Activated T-cell treated with anti-CD3 and anti-CD28 coated beads for 4 hours (primary cell): ENCODE measurements around the gene LDHA.
"Not testable (repeated sequence)": the region's sequence is repeated elsewhere in the genome, so short reads cannot be mapped to it uniquely, and the experiment has no call there.

Experiments
- DNase-seq: peaks from one replicate; pipeline ENCODE4 v3.0.0-alpha.2; 2020

The LDHA gene

DNA sequence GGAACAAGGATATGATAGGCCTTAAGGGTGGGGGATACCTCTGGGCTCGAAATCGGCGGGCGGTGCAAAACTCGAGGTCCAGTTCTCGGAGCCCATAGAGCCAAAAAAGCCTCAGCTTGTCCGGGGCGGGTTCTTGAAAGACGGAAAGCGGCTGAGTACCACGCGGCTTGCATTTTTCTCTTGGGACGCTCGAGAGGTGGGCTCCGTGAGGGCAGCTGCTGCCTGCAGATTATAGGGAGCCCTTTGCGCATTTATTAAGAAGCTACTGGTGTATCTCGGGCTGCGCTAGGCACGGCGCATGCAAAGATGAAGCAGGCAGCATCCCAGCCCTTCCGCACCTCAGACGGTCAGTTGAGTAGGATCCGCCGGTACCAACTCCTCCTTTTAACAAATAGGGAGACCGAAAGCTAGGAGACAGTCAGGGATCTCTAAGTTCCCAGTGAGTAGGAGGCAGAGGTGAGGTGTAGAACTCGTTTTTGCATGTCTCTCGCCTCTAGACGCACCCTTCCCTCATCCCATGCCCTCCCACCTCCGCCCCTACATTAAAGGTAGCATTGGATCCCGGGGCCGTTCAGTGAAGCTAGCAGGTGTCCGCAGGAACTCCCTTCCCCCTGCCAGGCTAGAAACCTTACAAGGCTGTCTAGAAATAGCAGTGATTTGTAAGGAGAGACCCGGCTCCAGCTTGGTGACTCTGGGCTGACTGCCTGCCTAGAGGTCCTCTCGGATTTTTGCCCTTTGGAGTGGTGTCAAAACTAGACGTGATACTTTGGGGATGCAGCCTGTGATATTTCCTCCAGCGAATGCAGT, 768 bp downstream of the LDHA start:
- DNase-seq = peak; percentile 14

- peak; percentile 90 for DNase-seq
Observed at GRCh38 chr11:18395735-18396504, 1.6 kb downstream of the LDHA start.

DNA sequence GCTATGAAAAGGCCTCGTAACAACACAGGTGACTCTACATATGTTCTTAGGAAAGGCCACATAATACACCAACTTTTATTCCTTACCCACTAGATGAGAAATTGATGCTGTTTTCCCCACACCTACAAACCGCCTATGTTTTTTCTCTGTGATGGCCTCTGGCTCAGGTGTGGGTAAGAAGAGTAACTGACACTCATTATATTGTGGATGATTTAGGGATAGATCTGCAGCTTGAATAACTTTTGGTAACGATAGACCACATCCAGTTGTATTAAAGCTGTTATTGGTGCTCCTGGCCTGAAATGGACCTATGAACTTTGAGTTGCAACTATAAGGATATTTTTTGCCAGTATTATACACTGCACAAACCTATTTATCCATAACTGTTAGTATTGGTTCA, 3.6 kb downstream of the LDHA start:
- DNase-seq = no peak

GRCh38 chr11:18401077-18401476, 6.7 kb downstream of the LDHA start:
- not testable (repeated sequence) for DNase-seq

DNA sequence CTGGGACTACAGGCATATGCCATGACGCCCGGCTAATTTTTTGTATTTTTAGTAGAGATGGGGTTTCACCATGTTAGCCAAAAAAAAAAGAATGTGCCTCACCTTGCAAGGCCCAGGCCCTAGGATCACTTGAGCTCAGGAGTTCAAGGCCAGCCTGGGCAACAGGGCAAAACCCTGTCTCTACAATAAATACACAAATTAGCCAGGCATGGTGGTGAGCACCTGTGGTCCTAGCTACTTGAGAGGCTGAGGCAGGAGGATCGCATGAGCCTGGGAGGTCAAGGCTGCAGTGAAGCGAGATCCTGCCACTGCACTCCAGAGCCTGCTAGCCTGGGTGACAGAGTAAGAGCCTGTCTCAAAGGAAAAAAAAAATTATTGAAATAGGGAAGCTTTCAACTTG, 9.7 kb downstream of the LDHA start:
- no peak for DNase-seq

DNA sequence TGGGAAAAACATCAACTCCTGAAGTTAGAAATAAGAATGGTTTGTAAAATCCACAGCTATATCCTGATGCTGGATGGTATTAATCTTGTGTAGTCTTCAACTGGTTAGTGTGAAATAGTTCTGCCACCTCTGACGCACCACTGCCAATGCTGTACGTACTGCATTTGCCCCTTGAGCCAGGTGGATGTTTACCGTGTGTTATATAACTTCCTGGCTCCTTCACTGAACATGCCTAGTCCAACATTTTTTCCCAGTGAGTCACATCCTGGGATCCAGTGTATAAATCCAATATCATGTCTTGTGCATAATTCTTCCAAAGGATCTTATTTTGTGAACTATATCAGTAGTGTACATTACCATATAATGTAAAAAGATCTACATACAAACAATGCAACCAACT, 13.0 kb downstream of the LDHA start:
- not testable (repeated sequence) for DNase-seq

DNA sequence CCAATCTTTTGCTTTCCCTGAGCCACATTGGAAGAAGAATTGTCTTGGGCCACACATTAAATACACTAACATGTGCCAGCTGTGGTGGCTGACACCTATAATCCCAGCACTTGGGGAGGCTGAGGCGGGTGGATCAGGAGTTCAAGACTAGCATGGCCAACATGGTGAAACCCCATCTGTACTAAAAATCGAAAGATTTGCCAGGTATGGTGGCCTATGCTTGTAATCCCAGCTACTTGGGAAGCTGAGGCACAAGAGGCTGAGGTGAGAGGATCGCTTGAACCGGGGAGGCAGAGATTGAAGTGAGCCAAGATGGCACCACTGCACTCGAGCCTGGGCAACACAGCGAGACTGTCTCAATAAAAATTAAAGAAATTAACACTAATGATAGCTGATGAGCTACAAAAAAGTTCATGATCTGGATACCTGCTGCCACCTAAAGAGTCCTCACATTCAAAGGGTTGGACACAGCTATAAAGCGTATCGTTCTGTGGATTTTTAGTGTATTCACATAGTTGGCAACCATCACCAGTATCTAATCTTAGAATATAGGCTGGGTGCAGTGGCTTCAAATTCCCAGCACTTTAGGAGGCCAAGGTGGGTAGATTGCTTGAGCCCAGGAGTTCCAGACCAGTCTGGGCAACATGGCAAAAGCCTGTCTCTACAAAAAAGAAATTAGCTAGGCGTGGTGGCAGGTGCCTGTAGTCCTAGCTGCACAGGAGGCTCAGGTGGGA, 14.4 kb downstream of the LDHA start:
- DNase-seq = no peak

DNA sequence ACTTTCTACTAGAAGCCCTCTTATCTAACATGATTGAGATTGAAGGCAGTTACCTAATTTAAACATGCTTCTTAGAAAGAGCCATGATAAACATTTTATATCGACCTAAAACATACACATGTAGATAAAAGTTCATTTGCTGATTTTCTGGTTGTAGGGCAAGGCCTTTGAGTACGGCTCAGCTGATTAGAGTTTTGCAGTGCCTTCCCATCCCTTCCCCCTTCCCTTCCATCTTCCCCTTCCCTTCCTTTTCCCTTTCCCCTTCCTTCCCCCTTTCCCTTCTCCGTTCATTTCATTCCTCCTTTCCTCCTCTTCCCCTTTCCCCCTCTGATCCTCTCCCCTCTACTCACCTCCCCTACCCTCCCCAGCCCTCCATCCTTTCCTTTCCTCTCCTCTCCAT, 22.1 kb downstream of the LDHA start:
- no peak for DNase-seq

DNA sequence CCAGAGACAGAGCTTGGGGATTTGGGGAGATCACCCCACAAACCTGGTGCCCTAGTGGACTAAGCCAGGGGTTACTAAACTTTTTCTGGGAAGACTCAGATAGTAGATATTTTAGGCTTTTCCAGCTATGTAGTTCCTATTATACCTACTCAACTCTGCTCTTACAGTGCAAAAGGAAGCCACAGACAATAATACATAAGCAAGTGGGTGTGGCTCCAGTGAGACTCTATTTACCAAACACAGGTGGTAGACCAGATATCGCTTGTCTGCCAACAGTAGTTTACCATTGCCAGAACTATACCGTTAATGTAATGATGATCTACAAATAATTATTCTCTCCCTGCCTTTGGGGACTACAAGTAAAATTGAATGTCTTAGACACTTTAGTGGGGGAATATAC, 24.7 kb downstream of the LDHA start:
- no peak for DNase-seq

GRCh38 chr11:18420067-18420466, 25.7 kb downstream of the LDHA start:
- no peak for DNase-seq

DNA sequence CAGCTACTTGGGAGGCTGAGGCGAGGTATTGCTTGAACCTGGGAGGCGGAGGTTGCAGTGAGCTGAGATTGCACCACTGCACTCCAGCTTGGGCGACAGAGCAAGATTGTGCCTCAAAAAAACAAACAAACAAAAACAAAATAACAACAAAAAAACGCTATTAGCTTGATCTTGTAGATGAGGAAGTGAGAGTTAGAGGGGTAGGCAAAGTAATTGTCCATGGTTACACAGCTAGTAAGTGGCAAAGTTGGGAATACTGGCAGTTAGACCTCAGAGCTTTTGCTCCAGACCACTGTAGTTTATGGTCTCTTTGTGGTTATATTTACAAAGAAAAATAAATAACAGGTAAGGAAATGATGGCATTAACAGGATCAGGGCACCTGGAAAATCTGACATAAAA, 32.9 kb downstream of the LDHA start:
- no peak for DNase-seq

DNA sequence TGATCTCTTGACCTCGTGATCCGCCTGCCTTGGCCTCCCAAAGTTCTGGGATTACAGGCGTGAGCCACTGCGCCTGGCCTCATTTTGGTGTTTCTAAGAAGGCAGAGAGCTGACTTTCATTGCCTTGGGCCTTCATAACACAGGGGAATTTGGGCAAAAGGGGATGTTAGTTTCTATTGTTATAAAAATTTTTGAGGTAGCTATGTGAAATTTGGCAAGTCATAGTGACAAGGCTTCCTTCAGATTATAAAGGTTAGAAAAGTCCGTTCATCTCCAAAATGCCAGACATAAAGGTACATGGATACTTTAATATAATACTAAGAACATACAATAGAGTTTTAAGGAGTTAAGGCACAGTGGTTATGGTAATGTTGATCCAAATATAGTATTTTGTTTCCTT, 35.0 kb downstream of the LDHA start:
- no peak for DNase-seq

DNA sequence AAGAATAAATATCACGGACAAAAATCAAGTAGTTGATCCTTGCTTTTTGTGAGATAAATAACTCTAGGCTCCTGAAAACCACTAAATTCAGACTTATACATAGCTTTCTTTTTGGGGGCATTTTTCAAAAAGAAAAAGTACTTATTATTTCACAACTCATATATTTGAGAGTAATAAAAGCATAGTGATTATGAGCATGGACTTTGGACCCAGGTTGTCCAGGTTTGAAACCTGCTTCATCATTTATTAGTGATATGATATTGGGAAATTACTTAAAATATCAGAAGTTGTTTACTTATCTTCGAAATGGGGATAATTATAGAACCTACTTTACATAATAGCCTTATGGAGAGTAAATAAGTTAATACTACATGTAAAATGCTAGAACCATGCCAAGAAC, 44.3 kb downstream of the LDHA start:
- no peak for DNase-seq

- no peak for DNase-seq
Observed at GRCh38 chr11:18449251-18449650, 54.9 kb downstream of the LDHA start.

DNA sequence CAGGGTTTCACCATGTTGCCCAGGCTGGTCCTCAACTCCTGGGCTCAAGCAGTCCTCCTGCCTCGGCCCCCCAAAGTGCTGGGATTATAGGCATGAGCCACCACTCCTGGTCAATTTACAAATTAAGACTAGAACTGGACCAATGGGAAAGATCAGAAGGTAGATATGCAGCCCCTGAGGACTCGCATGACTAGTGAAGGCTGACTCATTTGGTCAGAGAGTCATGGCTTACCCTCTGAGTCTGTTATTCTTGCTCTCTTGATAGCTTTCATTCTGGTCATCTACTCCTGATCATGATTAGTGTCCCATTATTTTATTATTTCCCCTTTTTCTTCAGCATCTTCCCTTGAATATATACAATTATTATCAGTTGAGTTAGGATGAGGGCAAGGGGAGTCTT, 58.6 kb downstream of the LDHA start:
- no peak for DNase-seq

GRCh38 chr11:18455686-18456372, 61.5 kb downstream of the LDHA start, which contains the start of gene LDHAL6A:
TSS of gene LDHAL6A (plus strand) at chr11:18455856. CDS start at chr11:18456681, 825 bp downstream.
- no peak for DNase-seq

DNA sequence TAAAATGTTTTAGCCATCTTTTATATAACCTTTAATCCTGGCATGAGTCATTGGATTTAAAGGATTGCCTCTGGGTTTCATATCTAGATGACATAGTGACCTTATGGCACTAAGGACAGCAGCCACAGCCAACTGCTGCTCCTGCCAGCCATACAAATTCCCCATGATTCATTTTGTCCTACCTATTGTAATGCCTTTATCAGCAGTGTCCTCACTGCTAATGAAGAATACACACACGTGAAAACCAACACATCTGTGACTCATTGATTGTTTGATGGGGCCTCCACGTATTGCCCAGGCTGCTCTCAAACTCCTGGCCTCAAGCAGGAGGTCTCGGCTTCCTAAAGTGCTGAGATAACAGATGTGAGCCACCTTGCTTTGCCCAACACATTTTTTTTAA, 63.1 kb downstream of the LDHA start:
- DNase-seq = no peak
